GM12874 (cell line): Measurements from ENCODE around the gene MCOLN2.

Experiments
- TF ChIP-seq, protein P1 (sequence below): IDR thresholded peaks from 2 replicates; pipeline ENCODE4 v1.5.1; 2011; ENCODE audit warnings: low read depth, mild to moderate bottlenecking, control low read depth, low read length, moderate library complexity; ENCODE audit not compliant: insufficient read depth

The MCOLN2 gene

DNA sequence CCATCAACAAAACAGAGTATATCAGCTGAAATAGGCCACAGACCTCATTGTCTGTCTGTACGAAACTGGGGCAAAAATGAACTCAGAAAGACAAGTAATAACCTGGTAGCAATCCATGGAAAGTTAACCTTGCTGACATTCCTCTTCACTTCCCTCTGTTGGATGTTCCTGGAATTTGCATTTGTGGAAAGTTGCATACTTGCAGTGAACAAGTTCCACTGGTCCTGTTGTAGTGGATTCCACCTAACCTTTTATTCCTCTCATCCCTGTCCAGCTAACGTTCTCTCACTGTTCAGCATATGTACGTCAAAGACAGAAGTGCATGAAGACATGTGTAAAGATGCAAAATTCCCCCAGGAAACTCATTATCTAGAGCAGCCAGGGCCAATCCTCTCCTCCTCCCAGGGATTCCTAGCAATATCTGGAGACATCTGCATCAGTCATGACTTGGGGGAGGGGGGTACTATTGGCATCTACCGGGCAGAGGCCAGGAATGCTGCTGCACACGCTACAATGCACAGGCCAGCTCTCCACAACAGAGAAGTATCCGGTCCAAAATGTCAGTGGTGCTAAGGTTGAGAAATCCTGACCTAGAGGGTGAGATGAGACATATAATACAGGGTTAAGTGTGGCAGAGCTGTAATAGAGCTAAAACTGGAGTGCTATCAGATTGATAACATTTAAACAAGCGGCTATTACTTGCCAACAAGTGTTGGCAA is 112.1 kb downstream of the MCOLN2 start:
- TF ChIP-seq, protein P1, sequence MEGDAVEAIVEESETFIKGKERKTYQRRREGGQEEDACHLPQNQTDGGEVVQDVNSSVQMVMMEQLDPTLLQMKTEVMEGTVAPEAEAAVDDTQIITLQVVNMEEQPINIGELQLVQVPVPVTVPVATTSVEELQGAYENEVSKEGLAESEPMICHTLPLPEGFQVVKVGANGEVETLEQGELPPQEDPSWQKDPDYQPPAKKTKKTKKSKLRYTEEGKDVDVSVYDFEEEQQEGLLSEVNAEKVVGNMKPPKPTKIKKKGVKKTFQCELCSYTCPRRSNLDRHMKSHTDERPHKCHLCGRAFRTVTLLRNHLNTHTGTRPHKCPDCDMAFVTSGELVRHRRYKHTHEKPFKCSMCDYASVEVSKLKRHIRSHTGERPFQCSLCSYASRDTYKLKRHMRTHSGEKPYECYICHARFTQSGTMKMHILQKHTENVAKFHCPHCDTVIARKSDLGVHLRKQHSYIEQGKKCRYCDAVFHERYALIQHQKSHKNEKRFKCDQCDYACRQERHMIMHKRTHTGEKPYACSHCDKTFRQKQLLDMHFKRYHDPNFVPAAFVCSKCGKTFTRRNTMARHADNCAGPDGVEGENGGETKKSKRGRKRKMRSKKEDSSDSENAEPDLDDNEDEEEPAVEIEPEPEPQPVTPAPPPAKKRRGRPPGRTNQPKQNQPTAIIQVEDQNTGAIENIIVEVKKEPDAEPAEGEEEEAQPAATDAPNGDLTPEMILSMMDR, result no peak

DNA sequence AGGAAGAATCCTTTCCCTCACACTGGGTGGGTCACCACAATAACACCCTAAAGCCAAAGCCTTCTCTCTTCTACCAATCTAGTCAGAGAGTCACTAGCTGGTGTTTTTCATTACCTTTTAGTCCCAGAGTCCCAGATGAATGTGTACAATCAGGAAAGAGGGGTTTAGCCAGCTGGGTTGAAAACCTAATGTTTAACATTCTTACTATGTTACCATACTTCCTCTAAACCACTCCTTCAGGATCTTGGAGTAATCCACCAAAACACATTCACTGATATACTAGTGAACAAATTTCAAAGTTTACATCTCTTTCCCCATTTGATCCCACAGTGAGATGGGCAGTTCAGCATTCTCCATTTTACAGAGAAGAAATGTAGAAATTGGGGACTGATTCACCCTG is 113.6 kb downstream of the MCOLN2 start:
- TF ChIP-seq, protein P1, result no peak

DNA sequence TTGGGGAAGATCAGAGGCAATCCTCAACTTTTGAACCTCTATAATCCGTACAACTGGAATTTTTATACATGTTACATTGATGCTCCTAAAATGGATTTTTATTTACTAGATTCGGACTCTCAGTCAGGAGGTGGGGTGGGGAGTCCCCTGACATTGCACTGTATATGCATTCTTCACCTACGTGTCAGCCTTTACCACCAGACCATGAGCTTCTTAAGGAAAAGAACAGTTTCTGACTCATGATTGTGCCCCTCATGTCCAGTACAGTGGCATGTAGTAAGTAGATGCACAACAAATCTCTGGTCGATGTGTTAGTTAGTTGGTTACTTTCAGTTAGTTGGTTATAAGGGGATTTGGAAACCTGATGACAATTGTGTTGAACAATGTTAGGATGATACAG is 119.3 kb downstream of the MCOLN2 start:
- TF ChIP-seq, protein P1, result no peak

DNA sequence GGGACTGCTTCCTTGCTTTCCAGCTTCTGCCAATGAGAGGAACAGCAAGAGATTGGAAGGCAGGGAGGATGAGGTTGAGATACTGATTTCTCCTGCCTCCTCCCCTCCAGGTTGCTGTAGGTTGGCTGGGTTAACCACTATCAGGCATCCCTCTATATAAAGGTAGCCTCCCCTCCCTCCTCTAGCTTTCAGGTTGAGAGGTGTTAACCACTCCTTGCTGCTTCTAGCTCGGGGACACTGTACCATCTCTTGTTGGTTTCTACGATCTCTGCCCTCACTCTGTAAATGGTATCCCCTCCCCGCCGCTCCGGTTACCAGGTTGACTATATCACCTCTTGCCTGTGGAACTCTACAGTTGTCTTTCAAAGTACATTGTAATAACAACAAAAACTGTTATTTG is 120.6 kb downstream of the MCOLN2 start:
- TF ChIP-seq, protein P1, result no peak
